Tibial nerve (tissue), 4 donors: ENCODE measurements around the gene ULBP1.

ENCODE experiments used
- CTCF ChIP-seq, 5 experiments: fragments of 200-600 bp in 3 of 5; fragments of 450-650 bp in 2 of 5; sonication (generic) in 3 of 5; IDR thresholded peaks; one replicate each; pipeline ENCODE4 v1.5.1; 2016 to 2019; ENCODE audit warnings: antibody characterized with exemption in 5 of 5, mild to moderate bottlenecking in 3 of 5, moderate library complexity in 2 of 5
- EP300 ChIP-seq, 2 donors: sonication (generic); formaldehyde crosslinking; IDR thresholded peaks; one replicate each; pipeline ENCODE4 v1.6.1; 2017; ENCODE audit warnings: antibody characterized with exemption in 2 of 2, mild to moderate bottlenecking in 1 of 2

GRCh38 chr6:149990212-149990660 is 26.5 kb downstream of the ULBP1 start:
- no peak for TF ChIP-seq EP300 (IDR thresholded peaks at IDR 0.05)
- TF ChIP-seq CTCF (IDR thresholded peaks at IDR 0.05), result no peak
